CD14-positive monocyte (primary cell): ENCODE data around the gene UTRN. TPM values are rescaled to one million over a fixed set of nuclear protein-coding genes. Genes with fewer than 3 reads are reported as not detected.

ENCODE experiments used
- DNase-seq, 3 donors: peaks; one replicate each; pipeline ENCODE4 v3.0.0-alpha.2; 2011 to 2022
- H2AFZ ChIP-seq: 2 replicates; pipeline ENCODE4 v1.6.0; 2012; ENCODE audit warnings: mild to moderate bottlenecking, low read depth, low read length, inconsistent platforms; ENCODE audit not compliant: insufficient read depth, poor library complexity, severe bottlenecking
- H3K27ac ChIP-seq, 2 donors: 1 replicate in 1 of 2; 2 replicates in 1 of 2; pipeline ENCODE4 v1.5.1; 2012 to 2013; ENCODE audit warnings: low read length in 2 of 2, control low read depth in 1 of 2, inconsistent platforms in 1 of 2, low read depth in 1 of 2, mild to moderate bottlenecking in 1 of 2
- H3K27me3 ChIP-seq, 2 donors: one replicate each; pipeline versions ENCODE4 v1.6.0 to v1.6.1; 2011 to 2013; ENCODE audit warnings: low read length in 2 of 2; ENCODE audit not compliant: control insufficient read depth in 2 of 2, insufficient read depth in 2 of 2
- H3K36me3 ChIP-seq, 2 donors: replicated peaks in 1 of 2; 1 replicate in 1 of 2; 2 replicates in 1 of 2; pipeline versions ENCODE4 v1.5.1 to v1.6.1; 2012 to 2013; ENCODE audit warnings: low read length in 2 of 2, control low read depth in 1 of 2, inconsistent platforms in 1 of 2, mild to moderate bottlenecking in 1 of 2; ENCODE audit not compliant: insufficient read depth in 2 of 2, control insufficient read depth in 1 of 2
- H3K4me1 ChIP-seq, 2 donors: 1 replicate in 1 of 2; 2 replicates in 1 of 2; pipeline versions ENCODE4 v1.5.1 to v1.6.1; 2012 to 2013; ENCODE audit warnings: low read length in 2 of 2, control low read depth in 1 of 2, inconsistent platforms in 1 of 2, mild to moderate bottlenecking in 1 of 2, moderate library complexity in 1 of 2; ENCODE audit not compliant: insufficient read depth in 2 of 2, control insufficient read depth in 1 of 2
- H3K4me2 ChIP-seq: replicated peaks from 2 replicates; pipeline ENCODE3; 2012; ENCODE audit warnings: low read length, moderate library complexity, mild to moderate bottlenecking; ENCODE audit not compliant: poor library complexity, severe bottlenecking; ENCODE audit errors: extremely low read depth
- H3K4me3 ChIP-seq, 3 experiments: fragments of 200-600 bp in 1 of 3; sonication (generic) in 1 of 3; replicated peaks in 1 of 3; 1 replicate in 2 of 3; 2 replicates in 1 of 3; pipeline ENCODE4 v1.5.1; 2011 to 2013; ENCODE audit warnings: low read length in 3 of 3, mild to moderate bottlenecking in 3 of 3, control low read depth in 2 of 3, low read depth in 2 of 3, inconsistent platforms in 1 of 3, moderate library complexity in 1 of 3
- H3K79me2 ChIP-seq: 2 replicates; pipeline ENCODE4 v1.6.0; 2012; ENCODE audit warnings: mild to moderate bottlenecking, control low read depth, inconsistent platforms, low read length, moderate library complexity; ENCODE audit not compliant: insufficient read depth
- H3K9ac ChIP-seq: 2 replicates; pipeline ENCODE4 v1.6.0; 2017; ENCODE audit warnings: low read length, mild to moderate bottlenecking; ENCODE audit not compliant: insufficient read depth, poor library complexity, severe bottlenecking
- H3K9me3 ChIP-seq, 2 donors: replicated peaks in 1 of 2; 1 replicate in 1 of 2; 2 replicates in 1 of 2; pipeline versions ENCODE4 v1.5.1 to v1.6.1; 2012 to 2013; ENCODE audit warnings: low read length in 2 of 2, control low read depth in 1 of 2; ENCODE audit not compliant: control insufficient read depth in 1 of 2, insufficient read depth in 1 of 2
- H4K20me1 ChIP-seq: 2 replicates; pipeline ENCODE4 v1.6.0; 2012; ENCODE audit warnings: mild to moderate bottlenecking, low read length, control low read depth, moderate library complexity; ENCODE audit not compliant: insufficient read depth
- H3K27ac Mint-ChIP-seq, 7 donors: one replicate each; pipeline ENCODE4 v1.8.0; 2020; ENCODE audit warnings: mild to moderate bottlenecking in 7 of 7, mixed read lengths in 7 of 7, moderate library complexity in 6 of 7, inconsistent platforms in 2 of 7
- H3K27me3 Mint-ChIP-seq, 3 donors: one replicate each; pipeline ENCODE4 v1.8.0; 2021 to 2022; ENCODE audit warnings: low read depth in 3 of 3, mild to moderate bottlenecking in 3 of 3, mixed read lengths in 3 of 3, moderate library complexity in 3 of 3, inconsistent platforms in 1 of 3
- H3K36me3 Mint-ChIP-seq, 2 donors: one replicate each; pipeline ENCODE4 v1.8.0; 2020; ENCODE audit warnings: mixed read lengths in 2 of 2, inconsistent platforms in 1 of 2, mild to moderate bottlenecking in 1 of 2
- H3K4me1 Mint-ChIP-seq: one replicate; pipeline ENCODE4 v1.8.0; 2020; ENCODE audit warnings: mild to moderate bottlenecking, mixed read lengths
- H3K4me3 Mint-ChIP-seq, 2 donors: one replicate each; pipeline ENCODE4 v1.8.0; 2020; ENCODE audit warnings: mild to moderate bottlenecking in 2 of 2, mixed read lengths in 2 of 2, moderate library complexity in 1 of 2
- H3K9me3 Mint-ChIP-seq, 7 donors: one replicate each; pipeline ENCODE4 v1.8.0; 2020 to 2022; ENCODE audit warnings: mixed read lengths in 7 of 7, mild to moderate bottlenecking in 6 of 7, moderate library complexity in 6 of 7, inconsistent platforms in 2 of 7
- WGBS: methylation state at CpG from one replicate; pipeline ENCODE4 v1.1.5; 2013; ENCODE audit warnings: missing lambda C conversion rate; ENCODE audit not compliant: insufficient coverage; 5-methylcytosine and 5-hydroxymethylcytosine counted together
- intact Hi-C, 2 donors: fragments of 100-400 bp; cut with micrococcal nuclease; formaldehyde crosslinking; loops; one replicate each; pipeline versions ENCODE4 v1.15.0 to v1.15.1; 2023
- polyA plus RNA-seq, 3 donors: library from polyadenylated mRNA; depleted of rRNA in 1 of 3; unstranded in 2 of 3; stranded (reverse) in 1 of 3; fragments of 300-500 nt in 2 of 3; fragments of >200 nt in 1 of 3; fragmentation: Illumina TruSeq in 2 of 3; gene quantifications; 1 replicate in 2 of 3; 2 replicates in 1 of 3; pipeline ENCODE4 v1.2.3, GENCODE V29; 2012 to 2021
- TF ChIP-seq, protein P1 (sequence below): fragments of 200-600 bp; IDR thresholded peaks from one replicate; pipeline ENCODE4 v1.8.0; 2022; ENCODE audit warnings: antibody characterized with exemption, mild to moderate bottlenecking

The UTRN gene
- polyA plus RNA-seq, 3 donors: 21.8 to 106 (median 66.1) TPM

DNA sequence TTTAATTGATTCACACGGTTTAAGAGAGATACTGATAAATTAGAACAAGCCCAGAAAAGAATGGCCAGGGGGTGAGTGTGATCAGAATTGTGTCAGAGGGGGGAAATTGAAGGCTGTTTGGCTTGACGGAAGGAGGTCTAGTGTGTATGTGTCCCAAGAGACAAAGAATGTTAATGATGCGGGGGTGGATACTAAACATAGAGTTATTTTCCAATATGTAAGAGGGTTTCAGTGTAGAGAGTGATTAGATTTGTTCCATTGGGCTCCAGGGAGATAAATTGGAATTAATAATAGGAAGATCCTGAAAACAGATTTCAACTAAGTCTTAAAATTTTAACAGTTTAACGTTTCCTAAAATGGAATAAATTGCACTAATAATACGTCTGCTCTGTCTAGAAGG, 38.1 kb upstream of the UTRN start:
- intact Hi-C loops: no loop called here

DNA sequence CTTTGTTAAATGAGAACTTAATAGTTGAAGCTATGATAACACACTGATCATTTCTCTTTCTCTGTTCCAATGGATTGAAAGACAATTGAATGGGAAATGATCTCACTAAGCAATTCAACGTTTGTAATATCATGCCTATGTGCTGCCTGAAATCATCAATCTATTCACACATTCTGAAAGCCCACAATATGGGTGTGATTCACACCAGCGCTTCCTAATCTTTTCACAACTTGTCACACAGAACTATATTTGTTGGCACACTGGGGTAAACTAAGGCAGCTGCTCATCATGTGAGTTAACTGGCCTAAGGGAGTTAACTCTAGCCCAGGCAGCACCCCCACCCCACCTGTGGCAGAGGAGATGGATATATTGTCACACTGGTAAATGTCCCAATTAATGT, 37.1 kb upstream of the UTRN start:
- Mint-ChIP-seq H3K36me3 (no peaks in the 10 kb centered on the region), H3K4me3 (no peak overlapping the region), H3K4me1 (peaks cover 1% of the 10 kb centered on the region), H3K27me3 (no peaks in the 10 kb centered on the region), H3K27ac (no peak overlapping the region), H3K9me3 (peaks cover 5 to 16% (median 13%) of the 10 kb centered on the region in 7 donors)
- Histone ChIP-seq H2AFZ (no peak overlapping the region), H3K27me3 (no peaks in the 10 kb centered on the region), H3K36me3 (no peaks in the 10 kb centered on the region), H3K4me2 (no peak overlapping the region), H3K27ac (no peak overlapping the region), H3K4me3 (no peak overlapping the region), H3K4me1 (no peaks in the 10 kb centered on the region), H3K79me2 (no peaks in the 10 kb centered on the region), H4K20me1 (no peaks in the 10 kb centered on the region), H3K9me3 (peaks cover 9 to 11% of the 10 kb centered on the region in 2 donors), H3K9ac (no peak overlapping the region)
- intact Hi-C loops: no loop called here
- TF ChIP-seq, protein P1, sequence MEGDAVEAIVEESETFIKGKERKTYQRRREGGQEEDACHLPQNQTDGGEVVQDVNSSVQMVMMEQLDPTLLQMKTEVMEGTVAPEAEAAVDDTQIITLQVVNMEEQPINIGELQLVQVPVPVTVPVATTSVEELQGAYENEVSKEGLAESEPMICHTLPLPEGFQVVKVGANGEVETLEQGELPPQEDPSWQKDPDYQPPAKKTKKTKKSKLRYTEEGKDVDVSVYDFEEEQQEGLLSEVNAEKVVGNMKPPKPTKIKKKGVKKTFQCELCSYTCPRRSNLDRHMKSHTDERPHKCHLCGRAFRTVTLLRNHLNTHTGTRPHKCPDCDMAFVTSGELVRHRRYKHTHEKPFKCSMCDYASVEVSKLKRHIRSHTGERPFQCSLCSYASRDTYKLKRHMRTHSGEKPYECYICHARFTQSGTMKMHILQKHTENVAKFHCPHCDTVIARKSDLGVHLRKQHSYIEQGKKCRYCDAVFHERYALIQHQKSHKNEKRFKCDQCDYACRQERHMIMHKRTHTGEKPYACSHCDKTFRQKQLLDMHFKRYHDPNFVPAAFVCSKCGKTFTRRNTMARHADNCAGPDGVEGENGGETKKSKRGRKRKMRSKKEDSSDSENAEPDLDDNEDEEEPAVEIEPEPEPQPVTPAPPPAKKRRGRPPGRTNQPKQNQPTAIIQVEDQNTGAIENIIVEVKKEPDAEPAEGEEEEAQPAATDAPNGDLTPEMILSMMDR: no peak
- DNase-seq: no peak
- WGBS: 80% methylated on average over 1 of the region's 2 CpGs

More for the DNA sequence above, 38.1 kb upstream of the UTRN start:
- Histone ChIP-seq H3K4me2 (no peak overlapping the region), H3K9me3 (peaks cover 9 to 11% of the 10 kb centered on the region in 2 donors), H3K36me3 (no peaks in the 10 kb centered on the region), H3K79me2 (no peaks in the 10 kb centered on the region), H3K27ac (no peak overlapping the region), H4K20me1 (no peaks in the 10 kb centered on the region), H3K9ac (no peak overlapping the region), H3K27me3 (no peaks in the 10 kb centered on the region), H3K4me1 (no peaks in the 10 kb centered on the region), H3K4me3 (no peak overlapping the region), H2AFZ (no peak overlapping the region)
- Mint-ChIP-seq H3K36me3 (no peaks in the 10 kb centered on the region), H3K9me3 (peaks cover 5 to 16% (median 13%) of the 10 kb centered on the region in 7 donors), H3K27me3 (no peaks in the 10 kb centered on the region), H3K4me3 (no peak overlapping the region), H3K4me1 (peaks cover 1% of the 10 kb centered on the region), H3K27ac (no peak overlapping the region)
- DNase-seq: no peak
- WGBS: 91% methylated on average over 3 of the region's 5 CpGs
- TF ChIP-seq, protein P1: no peak
